Measurements from ENCODE around the gene ADAP1. TPM values are rescaled to one million over a fixed set of nuclear protein-coding genes. Genes with fewer than 3 reads are reported as not detected.
A peak's percentile ranks its signal among the peaks of the same experiment; 100 is the strongest.

ADAP1 gene
- total and polyA plus RNA-seq, 2 of the 13 experiments (the other 11 are each of a cell fraction or from before 2014, with no cell fraction given), result 10.5 to 24.6 TPM

GRCh38 chr7:910441-910861 lies 44.0 kb downstream of the ADAP1 start:
- ChIA-PET CTCF (ENCODE audit: low intra/inter-chr PET ratio, low total read pairs) (no interaction called here), POLR2A (interaction anchor here (1.9 kb wide), 1 partner anchor 9 kb away, joined by 6 read pairs; no protein-coding TSS in a partner anchor)
- ATAC-seq (no peak), FAIRE-seq (no peak), DNase-seq (ENCODE audit: low spot score) (no peak)
- no TSS peak for BruUV-seq (replicated peaks)
- no peaks in the 10 kb centered on the region for H3K36me3 ChIP-seq (replicated peaks in 1 of 2; ENCODE audit: control insufficient read depth in 1 of 2, insufficient read depth in 2 of 2, low read length in 2 of 2)
- H3K79me2 ChIP-seq (ENCODE audit: insufficient read depth, low read length), result no peaks in the 10 kb centered on the region
- intact Hi-C loops (cut with micrococcal nuclease; ENCODE audit: unreplicated experiment) (no loop called here), in situ Hi-C loops (cut with HindIII; ENCODE audit: extremely low pct_ligation_motif_present, low pct_unique_long_range_greater_than_20kb) (no loop called here)
- no peaks in the 10 kb centered on the region; a peak in 1 of 5 replicates for H3K27me3 ChIP-seq (ENCODE audit: control insufficient read depth in 1 of 2, insufficient read depth in 2 of 2, low read length in 2 of 2)
- H3K4me2 ChIP-seq (ENCODE audit: low read depth, low read length), result no peak overlapping the region
- TF ChIP-seq HNRNPH1 (optimal IDR thresholded peaks at IDR 0.05; ENCODE audit: low read depth, low read length) (no peak), TEAD2 (CRISPR knock-in tag; IDR thresholded peaks at IDR 0.05) (no peak), KLF12 (CRISPR knock-in tag; IDR thresholded peaks at IDR 0.05; ENCODE audit: borderline replicate concordance) (no peak), ZSCAN31 (CRISPR knock-in tag; IDR thresholded peaks at IDR 0.05; ENCODE audit: low read depth) (no peak)
- no peak overlapping the region for H3K9ac ChIP-seq (ENCODE audit: insufficient read depth, low read depth, low read length)
- no peak overlapping the region for H2AFZ ChIP-seq (ENCODE audit: low read length)
- H3K4me1 ChIP-seq (ENCODE audit: insufficient read depth, low read length), result peaks cover 8% of the 10 kb centered on the region; the same call in 1 of the 2 replicates
- H4K20me1 ChIP-seq (ENCODE audit: insufficient read depth, low read length), result no peaks in the 10 kb centered on the region
- no peaks in the 10 kb centered on the region for H3K9me3 ChIP-seq (ENCODE audit: low read length)
- no peak overlapping the region for H3K27ac ChIP-seq (ENCODE audit: extremely low read length, insufficient read depth, low read length)
- 98% methylated on average over 6 of the region's 11 CpGs for WGBS (ENCODE audit: low lambda C conversion rate)
- no peak overlapping the region for H3K4me3 ChIP-seq (replicated peaks in 1 of 3; ENCODE audit: insufficient read depth in 1 of 3, low read depth in 2 of 3, low read length in 3 of 3)

DNA sequence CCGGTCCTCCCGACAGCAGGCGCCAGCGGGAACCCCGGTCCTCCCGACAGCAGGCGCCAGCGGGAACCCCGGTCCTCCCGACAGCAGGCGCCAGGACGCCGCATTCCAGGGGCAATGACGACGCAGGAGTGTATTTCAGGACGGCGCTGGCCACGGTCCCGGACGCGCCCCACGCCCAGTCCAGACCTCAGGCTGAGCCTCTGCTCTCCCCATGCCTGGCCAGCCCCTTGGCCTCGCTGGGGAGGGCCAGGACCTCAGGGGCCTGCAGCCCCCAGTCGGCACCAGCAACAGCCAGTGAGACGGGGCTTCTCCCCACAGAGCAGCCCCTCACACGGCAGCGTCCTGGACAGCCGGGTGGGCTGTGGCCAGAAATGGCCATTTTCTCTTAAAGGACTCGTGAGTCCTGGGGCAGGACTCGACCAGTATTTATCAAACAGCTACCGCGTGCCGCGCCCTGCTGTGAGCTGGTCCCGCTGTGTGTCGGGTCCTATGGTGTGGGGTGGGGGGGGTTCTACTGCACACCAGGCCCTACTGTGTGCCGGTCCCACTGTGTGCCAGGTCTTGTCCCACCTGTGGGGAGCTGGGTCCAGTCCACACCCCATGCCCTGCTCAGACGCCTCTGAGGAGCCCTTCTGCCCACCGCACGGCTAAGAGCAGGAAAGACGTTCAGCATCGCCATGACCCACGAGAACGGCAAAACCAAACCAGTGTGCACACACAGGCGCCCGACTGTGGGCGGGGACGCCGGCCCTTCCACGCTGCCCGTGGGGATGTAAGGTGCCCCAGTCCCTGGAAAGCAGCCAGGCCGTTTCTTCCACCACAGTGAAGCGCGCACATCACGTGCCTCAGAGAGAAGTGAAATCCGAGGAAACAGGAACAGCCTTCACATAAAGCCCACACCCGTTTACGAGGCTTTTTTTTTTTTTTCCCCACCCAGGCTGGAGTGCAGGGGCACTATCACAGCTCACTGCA lies 44.8 kb downstream of the ADAP1 start:
- Histone ChIP-seq H3K36me3 (replicated peaks in 1 of 2; ENCODE audit: control insufficient read depth in 1 of 2, insufficient read depth in 2 of 2, low read length in 2 of 2) (no peaks in the 10 kb centered on the region), H3K4me3 (replicated peaks in 1 of 3; ENCODE audit: insufficient read depth in 1 of 3, low read depth in 2 of 3, low read length in 3 of 3) (no peak overlapping the region), H3K9ac (ENCODE audit: insufficient read depth, low read depth, low read length) (no peak overlapping the region), H3K79me2 (ENCODE audit: insufficient read depth, low read length) (no peaks in the 10 kb centered on the region), H4K20me1 (ENCODE audit: insufficient read depth, low read length) (no peaks in the 10 kb centered on the region), H3K4me1 (ENCODE audit: insufficient read depth, low read length) (peaks cover 8% of the 10 kb centered on the region; the same call in 1 of the 2 replicates), H3K9me3 (ENCODE audit: low read length) (no peaks in the 10 kb centered on the region), H3K27ac (ENCODE audit: extremely low read length, insufficient read depth, low read length) (no peak overlapping the region), H2AFZ (ENCODE audit: low read length) (no peak overlapping the region), H3K27me3 (ENCODE audit: control insufficient read depth in 1 of 2, insufficient read depth in 2 of 2, low read length in 2 of 2) (no peaks in the 10 kb centered on the region; a peak in 1 of 5 replicates), H3K4me2 (ENCODE audit: low read depth, low read length) (no peak overlapping the region)
- FAIRE-seq (no peak), ATAC-seq (no peak), DNase-seq (ENCODE audit: low spot score) (no peak)
- CTCF ChIA-PET (ENCODE audit: low intra/inter-chr PET ratio, low total read pairs), result no interaction called here
- in situ Hi-C loops (cut with HindIII; ENCODE audit: extremely low pct_ligation_motif_present, low pct_unique_long_range_greater_than_20kb), result no loop called here
- intact Hi-C loops (cut with micrococcal nuclease; ENCODE audit: unreplicated experiment), result loop anchor here (10.0 kb wide), 1 partner anchor 45 kb away; the partner anchor contains the start of gene ADAP1
- BruUV-seq (replicated peaks), result no TSS peak
- 97% methylated on average over 32 of the region's 58 CpGs for WGBS (ENCODE audit: low lambda C conversion rate)
- POLR2A ChIA-PET, result interaction anchor here (1.9 kb wide), 1 partner anchor 8 kb away, joined by 6 read pairs; no protein-coding TSS in a partner anchor
- TF ChIP-seq, protein P1, sequence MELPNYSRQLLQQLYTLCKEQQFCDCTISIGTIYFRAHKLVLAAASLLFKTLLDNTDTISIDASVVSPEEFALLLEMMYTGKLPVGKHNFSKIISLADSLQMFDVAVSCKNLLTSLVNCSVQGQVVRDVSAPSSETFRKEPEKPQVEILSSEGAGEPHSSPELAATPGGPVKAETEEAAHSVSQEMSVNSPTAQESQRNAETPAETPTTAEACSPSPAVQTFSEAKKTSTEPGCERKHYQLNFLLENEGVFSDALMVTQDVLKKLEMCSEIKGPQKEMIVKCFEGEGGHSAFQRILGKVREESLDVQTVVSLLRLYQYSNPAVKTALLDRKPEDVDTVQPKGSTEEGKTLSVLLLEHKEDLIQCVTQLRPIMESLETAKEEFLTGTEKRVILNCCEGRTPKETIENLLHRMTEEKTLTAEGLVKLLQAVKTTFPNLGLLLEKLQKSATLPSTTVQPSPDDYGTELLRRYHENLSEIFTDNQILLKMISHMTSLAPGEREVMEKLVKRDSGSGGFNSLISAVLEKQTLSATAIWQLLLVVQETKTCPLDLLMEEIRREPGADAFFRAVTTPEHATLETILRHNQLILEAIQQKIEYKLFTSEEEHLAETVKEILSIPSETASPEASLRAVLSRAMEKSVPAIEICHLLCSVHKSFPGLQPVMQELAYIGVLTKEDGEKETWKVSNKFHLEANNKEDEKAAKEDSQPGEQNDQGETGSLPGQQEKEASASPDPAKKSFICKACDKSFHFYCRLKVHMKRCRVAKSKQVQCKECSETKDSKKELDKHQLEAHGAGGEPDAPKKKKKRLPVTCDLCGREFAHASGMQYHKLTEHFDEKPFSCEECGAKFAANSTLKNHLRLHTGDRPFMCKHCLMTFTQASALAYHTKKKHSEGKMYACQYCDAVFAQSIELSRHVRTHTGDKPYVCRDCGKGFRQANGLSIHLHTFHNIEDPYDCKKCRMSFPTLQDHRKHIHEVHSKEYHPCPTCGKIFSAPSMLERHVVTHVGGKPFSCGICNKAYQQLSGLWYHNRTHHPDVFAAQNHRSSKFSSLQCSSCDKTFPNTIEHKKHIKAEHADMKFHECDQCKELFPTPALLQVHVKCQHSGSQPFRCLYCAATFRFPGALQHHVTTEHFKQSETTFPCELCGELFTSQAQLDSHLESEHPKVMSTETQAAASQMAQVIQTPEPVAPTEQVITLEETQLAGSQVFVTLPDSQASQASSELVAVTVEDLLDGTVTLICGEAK (IDR thresholded peaks at IDR 0.05), result no peak
- TF ChIP-seq, protein P1 (CRISPR knock-in tag; IDR thresholded peaks at IDR 0.05), result no peak
- TF ChIP-seq ZKSCAN1 (IDR thresholded peaks at IDR 0.05; ENCODE audit: low read length) (peak; percentile 87), ZNF274 (CRISPR knock-in tag; IDR thresholded peaks at IDR 0.05) (no peak)
